ENCODE results near the gene CTSD.
A peak's percentile ranks its signal among the peaks of the same experiment; 100 is the strongest.

CTSD gene

GRCh38 chr11:1770061-1770460, 6.3 kb upstream of the CTSD start:
- DNase-seq = peak in 1 of 4 experiments; percentile 1

GRCh38 chr11:1769304-1769936, 5.7 kb upstream of the CTSD start:
- DNase-seq = peak in 2 of 4 experiments; percentile 53 to 55

GRCh38 chr11:1768141-1768469, 4.4 kb upstream of the CTSD start:
- no peak for DNase-seq

GRCh38 chr11:1767399-1768140, 3.8 kb upstream of the CTSD start:
- DNase-seq = peak in 1 of 4 experiments; percentile 1

GRCh38 chr11:1766719-1767398, 3.1 kb upstream of the CTSD start:
- peak in 1 of 4 experiments; percentile 1 for DNase-seq

GRCh38 chr11:1765871-1766718, 2.4 kb upstream of the CTSD start:
- DNase-seq = peak in 1 of 4 experiments; percentile 29

GRCh38 chr11:1763336-1763795, 361 bp downstream of the CTSD start:
- peak in 1 of 4 experiments; percentile 41 for DNase-seq

- DNase-seq = peak in 3 of 4 experiments; percentile 63 to 67 (median 65)
Observed at GRCh38 chr11:1762537-1763302, 1.0 kb downstream of the CTSD start.

- peak in 1 of 4 experiments; percentile 19 for DNase-seq
Observed at GRCh38 chr11:1761857-1762536, 1.7 kb downstream of the CTSD start.

- peak in 1 of 4 experiments; percentile 15 for DNase-seq
Observed at GRCh38 chr11:1761110-1761856, 2.4 kb downstream of the CTSD start.

GRCh38 chr11:1760351-1761109, 3.2 kb downstream of the CTSD start:
- peak; percentile 98 to 100 (median 98) for DNase-seq

- peak in 3 of 4 experiments; percentile 49 to 58 (median 49) for DNase-seq
Observed at GRCh38 chr11:1759851-1760220, 3.9 kb downstream of the CTSD start.

GRCh38 chr11:1759151-1759850, 4.4 kb downstream of the CTSD start:
- peak in 2 of 4 experiments; percentile 40 to 47 for DNase-seq

- DNase-seq = no peak
Observed at GRCh38 chr11:1758611-1759150, 5.0 kb downstream of the CTSD start.

GRCh38 chr11:1757861-1758610, 5.7 kb downstream of the CTSD start:
- DNase-seq = peak in 3 of 4 experiments; percentile 57 to 65 (median 63)

- peak in 2 of 4 experiments; percentile 26 to 33 for DNase-seq
Observed at GRCh38 chr11:1756791-1757771, 6.6 kb downstream of the CTSD start.
